Neural cell (in vitro differentiated cells): ENCODE measurements around the gene AGAP2. TPM values are rescaled to one million over a fixed set of nuclear protein-coding genes. Genes with fewer than 3 reads are reported as not detected.

Experiments used
- H2AFZ ChIP-seq: fragments of 200-600, 300-800 bp; sonication (generic), shearing (Covaris generic); 2 replicates; pipeline ENCODE4 v1.6.0; 2014; ENCODE audit warnings: low read depth, mild to moderate bottlenecking, antibody characterized with exemption, low read length, moderate library complexity
- H3F3A ChIP-seq: fragments of 200-600 bp; shearing (Covaris generic); 2 replicates; pipeline ENCODE4 v1.6.1; 2016; ENCODE audit warnings: mild to moderate bottlenecking, moderate library complexity, mixed read lengths, antibody characterized with exemption, low read length; ENCODE audit not compliant: insufficient read depth, poor library complexity, severe bottlenecking
- H3K27ac ChIP-seq: fragments of 200-600, 300-800 bp; sonication (generic), shearing (Covaris generic); 2 replicates; pipeline ENCODE4 v1.5.1; 2014; ENCODE audit warnings: mild to moderate bottlenecking, low read length, moderate library complexity
- H3K27me3 ChIP-seq: fragments of 300-800, 200-600 bp; sonication (generic), shearing (Covaris generic); 2 replicates; pipeline ENCODE4 v1.6.0; 2014; ENCODE audit warnings: mild to moderate bottlenecking, low read depth, low read length, moderate library complexity; ENCODE audit not compliant: insufficient read depth
- H3K36me3 ChIP-seq: fragments of 300-800, 200-600 bp; sonication (generic), shearing (Covaris generic); 2 replicates; pipeline ENCODE4 v1.5.1; 2014; ENCODE audit warnings: mild to moderate bottlenecking, antibody characterized with exemption, low read length, moderate library complexity; ENCODE audit not compliant: insufficient read depth
- H3K4me2 ChIP-seq: fragments of 300-800, 200-600 bp; sonication (generic), shearing (Covaris generic); 2 replicates; pipeline ENCODE4 v1.6.0; 2014; ENCODE audit warnings: mild to moderate bottlenecking, low read length
- H3K4me3 ChIP-seq: fragments of 300-800, 200-600 bp; sonication (generic), shearing (Covaris generic); 2 replicates; pipeline ENCODE4 v1.5.1; 2014; ENCODE audit warnings: mild to moderate bottlenecking, low read length, moderate library complexity
- H3K79me2 ChIP-seq: fragments of 200-600 bp; shearing (Covaris generic); replicated peaks from 2 replicates; pipeline ENCODE4 v1.6.0; 2014; ENCODE audit warnings: mild to moderate bottlenecking, low read length, moderate library complexity; ENCODE audit not compliant: insufficient read depth
- H3K9ac ChIP-seq: fragments of 300-800, 200-600 bp; sonication (generic), shearing (Covaris generic); 2 replicates; pipeline ENCODE4 v1.6.1; 2016; ENCODE audit warnings: mild to moderate bottlenecking, low read length, mixed read lengths
- H3K9me2 ChIP-seq: fragments of 200-600 bp; shearing (Covaris generic); 2 replicates; pipeline ENCODE4 v1.6.1; 2016; ENCODE audit warnings: mild to moderate bottlenecking, low read length, mixed read lengths; ENCODE audit not compliant: insufficient read depth
- H3K9me3 ChIP-seq: fragments of 200-600, 300-800 bp; sonication (generic), shearing (Covaris generic); 2 replicates; pipeline ENCODE4 v1.6.1; 2016; ENCODE audit warnings: mild to moderate bottlenecking, mixed run types, low read length, moderate library complexity, mixed read lengths
- H4K20me1 ChIP-seq: fragments of 200-600 bp; shearing (Covaris generic); 2 replicates; pipeline ENCODE4 v1.6.1; 2016; ENCODE audit warnings: mild to moderate bottlenecking, mixed run types; ENCODE audit not compliant: insufficient read depth
- CTCF ChIP-seq: fragments of 450-650 bp; IDR thresholded peaks from 2 replicates; pipeline ENCODE4 v1.5.1; 2014; ENCODE audit warnings: antibody characterized with exemption, mild to moderate bottlenecking, moderate library complexity; ENCODE audit not compliant: poor library complexity, severe bottlenecking
- EP300 ChIP-seq: fragments of 450-650 bp; conservative IDR thresholded peaks from 2 replicates; pipeline ENCODE4 v1.6.1; 2014; ENCODE audit warnings: antibody characterized with exemption, mild to moderate bottlenecking, moderate library complexity; ENCODE audit not compliant: poor library complexity, severe bottlenecking
- EZH2 ChIP-seq: fragments of 200-600, 300-800 bp; shearing (Covaris generic), sonication (generic); IDR thresholded peaks from 2 replicates; pipeline ENCODE4 v1.6.1; 2014; ENCODE audit warnings: antibody characterized with exemption, low read length, borderline replicate concordance, mild to moderate bottlenecking; ENCODE audit not compliant: insufficient read depth, poor library complexity, severe bottlenecking
- MXI1 ChIP-seq: fragments of 450-650 bp; conservative IDR thresholded peaks from 2 replicates; pipeline ENCODE4 v1.6.1; 2014; ENCODE audit warnings: antibody characterized with exemption, mild to moderate bottlenecking; ENCODE audit not compliant: poor library complexity, severe bottlenecking
- POLR2AphosphoS5 ChIP-seq: IDR thresholded peaks from 2 replicates; pipeline ENCODE4 v1.6.1; 2012
- RAD21 ChIP-seq: fragments of 450-650 bp; conservative IDR thresholded peaks from 2 replicates; pipeline ENCODE4 v1.6.1; 2014; ENCODE audit warnings: antibody characterized with exemption, mild to moderate bottlenecking, moderate library complexity
- REST ChIP-seq: IDR thresholded peaks from 2 replicates; pipeline ENCODE4 v1.6.1; 2012; ENCODE audit warnings: borderline replicate concordance
- SMC3 ChIP-seq: fragments of 450-650 bp; conservative IDR thresholded peaks from 2 replicates; pipeline ENCODE4 v1.6.1; 2014; ENCODE audit warnings: antibody characterized with exemption, mild to moderate bottlenecking, moderate library complexity; ENCODE audit not compliant: poor library complexity
- TAF1 ChIP-seq: IDR thresholded peaks from 2 replicates; pipeline ENCODE4 v1.6.1; 2012; ENCODE audit warnings: low read depth
- polyA plus RNA-seq: library from polyadenylated mRNA; depleted of rRNA; stranded (reverse); fragments of >200 nt; gene quantifications from 2 replicates; pipeline ENCODE4 v1.2.3, GENCODE V29; 2014

AGAP2 gene
- polyA plus RNA-seq, 1 donor from 2014 or later, result 19.3 TPM

- TF ChIP-seq TAF1 (no peak), MXI1 (no peak), EZH2 (no peak), SMC3 (no peak), CTCF (no peak), EP300 (no peak), POLR2AphosphoS5 (no peak), RAD21 (no peak), REST (no peak)
- Histone ChIP-seq H3K9ac (peak overlapping the region; percentile 87), H3K4me2 (peak overlapping the region; percentile 87), H3K27me3 (no peaks in the 10 kb centered on the region), H3F3A (no peaks in the 10 kb centered on the region), H3K27ac (no peak overlapping the region), H3K9me3 (no peaks in the 10 kb centered on the region), H3K4me3 (peak overlapping the region; percentile 71), H2AFZ (no peak overlapping the region), H3K9me2 (no peaks in the 10 kb centered on the region), H3K79me2 (peaks cover 16% of the 10 kb centered on the region), H3K36me3 (peaks cover 7% of the 10 kb centered on the region), H4K20me1 (no peaks in the 10 kb centered on the region)
Observed at GRCh38 chr12:57746025-57746424, 7.5 kb upstream of the AGAP2 start.

GRCh38 chr12:57745485-57745881 is 6.9 kb upstream of the AGAP2 start:
- H3F3A ChIP-seq, result no peaks in the 10 kb centered on the region
- peaks cover 7% of the 10 kb centered on the region for H3K36me3 ChIP-seq
- peak overlapping the region; percentile 87 for H3K4me2 ChIP-seq
- peaks cover 10% of the 10 kb centered on the region for H3K79me2 ChIP-seq
- TF ChIP-seq RAD21, result no peak
- TF ChIP-seq REST, result no peak
- TF ChIP-seq TAF1, result no peak
- no peak for TF ChIP-seq EP300
- no peak for TF ChIP-seq POLR2AphosphoS5
- TF ChIP-seq CTCF, result no peak
- TF ChIP-seq EZH2, result no peak
- TF ChIP-seq MXI1, result no peak
- TF ChIP-seq SMC3, result no peak
- no peaks in the 10 kb centered on the region for H3K27me3 ChIP-seq
- H2AFZ ChIP-seq, result peak overlapping the region; percentile 89
- no peaks in the 10 kb centered on the region for H4K20me1 ChIP-seq
- H3K27ac ChIP-seq, result peak overlapping the region; percentile 94
- H3K9me3 ChIP-seq, result no peaks in the 10 kb centered on the region
- H3K4me3 ChIP-seq, result peak overlapping the region; percentile 71
- H3K9ac ChIP-seq, result peak overlapping the region; percentile 87
- H3K9me2 ChIP-seq, result no peaks in the 10 kb centered on the region
